Peyer's patch (tissue), 4 donors: ENCODE data around the gene NQO2.

ENCODE experiments used
- POLR2A ChIP-seq, 2 donors: fragments of 450-650 bp; IDR thresholded peaks; one replicate each; pipeline ENCODE4 v1.5.1; 2017; ENCODE audit warnings: antibody characterized with exemption in 2 of 2, mild to moderate bottlenecking in 2 of 2, moderate library complexity in 2 of 2
- TF ChIP-seq, protein P1 (sequence below), 6 experiments: fragments of 450-650 bp in 4 of 6; fragments of 200-600 bp in 2 of 6; sonication (generic) in 1 of 6; IDR thresholded peaks; one replicate each; pipeline ENCODE4 v1.5.1; 2017 to 2019; ENCODE audit warnings: antibody characterized with exemption in 6 of 6, mild to moderate bottlenecking in 3 of 6, moderate library complexity in 1 of 6

DNA sequence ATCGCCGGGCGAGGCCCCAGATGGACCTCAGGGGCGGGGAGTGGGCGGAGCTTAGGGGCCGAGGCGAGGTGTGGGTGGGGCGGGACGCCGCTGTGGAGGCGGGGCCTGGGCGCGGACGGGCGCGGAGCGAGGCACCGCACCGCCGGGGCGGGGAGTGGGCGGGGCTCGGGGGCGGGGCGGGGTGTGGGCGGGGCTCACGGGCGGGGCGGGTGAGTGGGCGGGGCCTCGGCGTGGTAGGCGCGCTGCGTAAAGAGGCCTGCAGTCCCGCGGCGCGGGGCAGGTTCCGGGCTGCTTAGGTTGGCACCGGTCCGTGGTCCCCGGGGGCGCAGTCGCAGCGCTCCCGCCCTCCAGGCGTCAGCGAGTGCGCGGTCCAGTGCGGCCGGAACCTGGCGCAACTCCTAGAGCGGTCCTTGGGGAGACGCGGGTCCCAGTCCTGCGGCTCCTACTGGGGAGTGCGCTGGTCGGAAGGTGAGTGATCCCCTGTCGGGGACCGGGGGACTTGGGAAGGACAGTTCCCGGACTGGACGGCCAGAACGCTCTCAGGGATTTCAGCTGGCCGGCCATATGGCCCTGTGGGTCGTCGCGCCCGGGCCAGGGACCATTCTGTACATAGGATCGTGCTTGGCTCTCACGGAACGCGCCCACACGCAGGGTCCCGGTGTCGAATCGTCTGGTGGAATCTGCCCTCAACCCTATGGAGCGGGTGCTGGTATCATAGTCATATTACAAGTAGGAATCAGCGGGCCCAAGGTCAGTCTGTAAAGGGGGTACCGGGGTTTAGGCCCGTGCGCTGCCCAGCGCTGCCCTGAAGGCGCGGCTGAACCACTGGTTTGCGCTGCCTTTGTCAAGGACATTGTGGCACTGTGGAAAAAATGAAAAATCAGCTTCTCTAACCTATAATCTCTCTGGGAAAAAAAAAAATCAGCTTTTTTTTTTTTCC lies at the start of gene NQO2:
- TF ChIP-seq, protein P1, sequence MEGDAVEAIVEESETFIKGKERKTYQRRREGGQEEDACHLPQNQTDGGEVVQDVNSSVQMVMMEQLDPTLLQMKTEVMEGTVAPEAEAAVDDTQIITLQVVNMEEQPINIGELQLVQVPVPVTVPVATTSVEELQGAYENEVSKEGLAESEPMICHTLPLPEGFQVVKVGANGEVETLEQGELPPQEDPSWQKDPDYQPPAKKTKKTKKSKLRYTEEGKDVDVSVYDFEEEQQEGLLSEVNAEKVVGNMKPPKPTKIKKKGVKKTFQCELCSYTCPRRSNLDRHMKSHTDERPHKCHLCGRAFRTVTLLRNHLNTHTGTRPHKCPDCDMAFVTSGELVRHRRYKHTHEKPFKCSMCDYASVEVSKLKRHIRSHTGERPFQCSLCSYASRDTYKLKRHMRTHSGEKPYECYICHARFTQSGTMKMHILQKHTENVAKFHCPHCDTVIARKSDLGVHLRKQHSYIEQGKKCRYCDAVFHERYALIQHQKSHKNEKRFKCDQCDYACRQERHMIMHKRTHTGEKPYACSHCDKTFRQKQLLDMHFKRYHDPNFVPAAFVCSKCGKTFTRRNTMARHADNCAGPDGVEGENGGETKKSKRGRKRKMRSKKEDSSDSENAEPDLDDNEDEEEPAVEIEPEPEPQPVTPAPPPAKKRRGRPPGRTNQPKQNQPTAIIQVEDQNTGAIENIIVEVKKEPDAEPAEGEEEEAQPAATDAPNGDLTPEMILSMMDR (IDR thresholded peaks at IDR 0.05) = peak in 3 of 6 experiments; percentile 20 to 30 (median 27)
- TF ChIP-seq POLR2A (IDR thresholded peaks at IDR 0.05) = peak; percentile 89 to 94
